Measurements from ENCODE around the gene SRP68.
"Not testable (repeated sequence)": the region's sequence is repeated elsewhere in the genome, so short reads cannot be mapped to it uniquely, and the experiment has no call there.

Gene SRP68

GRCh38 chr17:76089680-76090516 is 17.6 kb upstream of the SRP68 start:
- no peak for DNase-seq

- no peak for DNase-seq
Observed at GRCh38 chr17:76088868-76089576, 16.7 kb upstream of the SRP68 start.

- no peak for DNase-seq
Observed at GRCh38 chr17:76088041-76088867, 15.9 kb upstream of the SRP68 start.

- DNase-seq: no peak
Observed at GRCh38 chr17:76087531-76087930, 15.2 kb upstream of the SRP68 start.

GRCh38 chr17:76086384-76086783 is 14.1 kb upstream of the SRP68 start:
- DNase-seq: no peak

GRCh38 chr17:76085731-76086366 is 13.5 kb upstream of the SRP68 start:
- no peak for DNase-seq

GRCh38 chr17:76085066-76085730 is 12.9 kb upstream of the SRP68 start:
- no peak for DNase-seq

GRCh38 chr17:76083536-76084182 is 11.3 kb upstream of the SRP68 start:
- DNase-seq: no peak

GRCh38 chr17:76082326-76083251 is 10.3 kb upstream of the SRP68 start:
- DNase-seq: no peak

- no peak for DNase-seq
Observed at GRCh38 chr17:76081295-76082210, 9.2 kb upstream of the SRP68 start.

GRCh38 chr17:76080768-76081287 is 8.5 kb upstream of the SRP68 start:
- peak; percentile 13 for DNase-seq

- peak; percentile 37 for DNase-seq
Observed at GRCh38 chr17:76079956-76080767, 7.8 kb upstream of the SRP68 start.

GRCh38 chr17:76079535-76079955 is 7.2 kb upstream of the SRP68 start:
- DNase-seq: peak; percentile 19

- DNase-seq: peak; percentile 12
Observed at GRCh38 chr17:76078860-76079534, 6.7 kb upstream of the SRP68 start, which contains the start of gene ZACN. TSS of gene ZACN (plus strand) at chr17:76079182. CDS start at chr17:76079265, 83 bp downstream.

- DNase-seq: not testable (repeated sequence)
Observed at GRCh38 chr17:76078370-76078769, 6.1 kb upstream of the SRP68 start.

- no peak for DNase-seq
Observed at GRCh38 chr17:76077584-76078110, 5.3 kb upstream of the SRP68 start.
